Measurements from ENCODE around the gene MTHFD2L.

MTHFD2L gene

GRCh38 chr4:74344031-74344430 is 186.1 kb downstream of the MTHFD2L start:
- no peak for DNase-seq

Data from KG1 (cell line).